Measurements from ENCODE around the gene MITD1. TPM values are rescaled to one million over a fixed set of nuclear protein-coding genes. Genes with fewer than 3 reads are reported as not detected.

MITD1 gene
- total RNA-seq, 1 experiment from 2014 or later = 36.0 TPM

GRCh38 chr2:99153921-99154604 is 26.8 kb downstream of the MITD1 start:
- Histone ChIP-seq H3K27me3 (ENCODE audit: control insufficient read depth, insufficient read depth, low read length) (no peaks in the 10 kb centered on the region), H3K4me1 (ENCODE audit: control insufficient read depth, insufficient read depth, low read length) (peaks cover 14% of the 10 kb centered on the region), H3K36me3 (ENCODE audit: control insufficient read depth, insufficient read depth, low read length) (0 out of 2 replicates have a peak, but pooled peaks cover 5% of the 10 kb centered on the region), H3K4me3 (ENCODE audit: low read depth in 2 of 2, low read length in 2 of 2) (peak overlapping the region; percentile 88 to 93), H3K9me3 (ENCODE audit: control insufficient read depth, insufficient read depth, low read depth, low read length) (no peaks in the 10 kb centered on the region), H3K27ac (ENCODE audit: low read length) (peak overlapping the region; percentile 98)
- intact Hi-C loops (cut with micrococcal nuclease; ENCODE audit: unreplicated experiment) (no loop called here), in situ Hi-C loops (cut with HindIII; ENCODE audit: low pct_unique_long_range_greater_than_20kb, low sequenced_read_pairs) (no loop called here)
- DNase-seq (ENCODE audit: low read depth, low spot score) = peak; percentile 5
- ATAC-seq = 0 out of 2 replicates have a peak, but pooled peaks have one; percentile 4
- ChIA-PET POLR2A (interaction anchor here (0.6 kb wide), 1 partner anchor 288 kb away, joined by 14 read pairs; no protein-coding TSS in a partner anchor), CTCF (no interaction called here)
- TF ChIP-seq CTCF (IDR thresholded peaks at IDR 0.05) (no peak), POLR2AphosphoS5 (IDR thresholded peaks at IDR 0.05; ENCODE audit: low read depth, low read length) (no peak)
- TF ChIP-seq, protein P1, sequence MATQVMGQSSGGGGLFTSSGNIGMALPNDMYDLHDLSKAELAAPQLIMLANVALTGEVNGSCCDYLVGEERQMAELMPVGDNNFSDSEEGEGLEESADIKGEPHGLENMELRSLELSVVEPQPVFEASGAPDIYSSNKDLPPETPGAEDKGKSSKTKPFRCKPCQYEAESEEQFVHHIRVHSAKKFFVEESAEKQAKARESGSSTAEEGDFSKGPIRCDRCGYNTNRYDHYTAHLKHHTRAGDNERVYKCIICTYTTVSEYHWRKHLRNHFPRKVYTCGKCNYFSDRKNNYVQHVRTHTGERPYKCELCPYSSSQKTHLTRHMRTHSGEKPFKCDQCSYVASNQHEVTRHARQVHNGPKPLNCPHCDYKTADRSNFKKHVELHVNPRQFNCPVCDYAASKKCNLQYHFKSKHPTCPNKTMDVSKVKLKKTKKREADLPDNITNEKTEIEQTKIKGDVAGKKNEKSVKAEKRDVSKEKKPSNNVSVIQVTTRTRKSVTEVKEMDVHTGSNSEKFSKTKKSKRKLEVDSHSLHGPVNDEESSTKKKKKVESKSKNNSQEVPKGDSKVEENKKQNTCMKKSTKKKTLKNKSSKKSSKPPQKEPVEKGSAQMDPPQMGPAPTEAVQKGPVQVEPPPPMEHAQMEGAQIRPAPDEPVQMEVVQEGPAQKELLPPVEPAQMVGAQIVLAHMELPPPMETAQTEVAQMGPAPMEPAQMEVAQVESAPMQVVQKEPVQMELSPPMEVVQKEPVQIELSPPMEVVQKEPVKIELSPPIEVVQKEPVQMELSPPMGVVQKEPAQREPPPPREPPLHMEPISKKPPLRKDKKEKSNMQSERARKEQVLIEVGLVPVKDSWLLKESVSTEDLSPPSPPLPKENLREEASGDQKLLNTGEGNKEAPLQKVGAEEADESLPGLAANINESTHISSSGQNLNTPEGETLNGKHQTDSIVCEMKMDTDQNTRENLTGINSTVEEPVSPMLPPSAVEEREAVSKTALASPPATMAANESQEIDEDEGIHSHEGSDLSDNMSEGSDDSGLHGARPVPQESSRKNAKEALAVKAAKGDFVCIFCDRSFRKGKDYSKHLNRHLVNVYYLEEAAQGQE (IDR thresholded peaks at IDR 0.05; ENCODE audit: insufficient read depth in 1 of 2, low read depth in 2 of 2, low read length in 1 of 2) = no peak
- BruUV-seq (replicated peaks) = TSS peak; percentile 84

DNA sequence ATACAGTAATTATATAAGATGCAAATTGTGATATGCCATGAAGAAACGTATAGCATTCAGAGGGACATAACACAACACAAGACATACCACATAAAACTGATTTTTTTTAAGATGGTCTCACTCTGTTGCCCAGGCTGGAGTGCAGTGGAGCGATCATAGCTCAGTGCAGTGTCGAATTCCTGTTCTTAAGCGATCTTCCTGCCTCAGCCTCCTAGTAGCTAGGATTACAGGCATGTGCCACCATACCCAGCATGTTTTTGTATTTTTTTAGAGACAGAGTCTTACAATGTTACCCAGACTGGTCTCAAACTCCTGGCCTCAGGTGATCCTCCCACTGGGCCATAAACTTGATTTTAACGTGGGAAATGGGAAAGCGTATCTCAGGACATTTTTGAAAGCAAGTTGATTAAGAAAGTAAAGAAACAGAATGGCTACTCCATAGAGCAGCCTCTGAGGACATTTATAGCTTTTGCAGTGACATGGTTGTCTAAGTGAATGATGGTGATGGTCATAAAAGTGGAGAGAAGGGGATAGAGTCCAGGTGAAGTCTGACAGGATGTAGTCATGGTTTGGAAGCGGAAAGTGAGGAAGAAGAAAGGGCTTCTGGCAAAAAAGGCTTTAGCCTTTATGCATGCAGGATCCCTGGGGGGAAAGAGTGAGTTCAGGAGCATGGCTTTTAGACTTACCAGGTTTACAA is 28.5 kb downstream of the MITD1 start:
- no TSS peak for BruUV-seq (replicated peaks)
- DNase-seq (ENCODE audit: low read depth, low spot score) = no peak
- Histone ChIP-seq H3K9me3 (ENCODE audit: control insufficient read depth, insufficient read depth, low read depth, low read length) (no peaks in the 10 kb centered on the region), H3K4me1 (ENCODE audit: control insufficient read depth, insufficient read depth, low read length) (peaks cover 14% of the 10 kb centered on the region), H3K27me3 (ENCODE audit: control insufficient read depth, insufficient read depth, low read length) (no peaks in the 10 kb centered on the region), H3K36me3 (ENCODE audit: control insufficient read depth, insufficient read depth, low read length) (0 out of 2 replicates have a peak, but pooled peaks cover 5% of the 10 kb centered on the region), H3K4me3 (ENCODE audit: low read depth in 2 of 2, low read length in 2 of 2) (no peak overlapping the region), H3K27ac (ENCODE audit: low read length) (no peak overlapping the region)
- ChIA-PET POLR2A (no interaction called here), CTCF (no interaction called here)
- TF ChIP-seq POLR2AphosphoS5 (IDR thresholded peaks at IDR 0.05; ENCODE audit: low read depth, low read length) = no peak
- TF ChIP-seq, protein P1 (IDR thresholded peaks at IDR 0.05; ENCODE audit: insufficient read depth in 1 of 2, low read depth in 2 of 2, low read length in 1 of 2) = no peak
- TF ChIP-seq SIN3A (IDR thresholded peaks at IDR 0.05; ENCODE audit: borderline replicate concordance, insufficient read depth, low read depth, low read length) = no peak
- no peak for TF ChIP-seq TCF7L2 (IDR thresholded peaks at IDR 0.05; ENCODE audit: low read depth, low read length)
- TF ChIP-seq CTCF (IDR thresholded peaks at IDR 0.05) = no peak
- no peak for ATAC-seq
- intact Hi-C loops (cut with micrococcal nuclease; ENCODE audit: unreplicated experiment) (no loop called here), in situ Hi-C loops (cut with HindIII; ENCODE audit: low pct_unique_long_range_greater_than_20kb, low sequenced_read_pairs) (no loop called here)

Measured in Panc1 (cell line).